ENCODE results near the gene NTN1. TPM values are rescaled to one million over a fixed set of nuclear protein-coding genes. Genes with fewer than 3 reads are reported as not detected.

NTN1 gene
- total RNA-seq, 1 experiment from 2014 or later, result 4.2 TPM

- Histone ChIP-seq H3K9me3 (ENCODE audit: control insufficient read depth in 1 of 2, insufficient read depth in 1 of 2, low read depth in 1 of 2, low read length in 2 of 2) (no peaks in the 10 kb centered on the region), H3K9me2 (ENCODE audit: insufficient read depth) (no peaks in the 10 kb centered on the region), H2AFZ (ENCODE audit: low read depth, low read length, poor library complexity, severe bottlenecking) (no peak overlapping the region), H3K79me2 (ENCODE audit: insufficient read depth, low read length) (no peaks in the 10 kb centered on the region), H3K36me3 (ENCODE audit: control insufficient read depth in 1 of 2, insufficient read depth in 2 of 2, low read length in 2 of 2) (no peaks in the 10 kb centered on the region), H3K9ac (ENCODE audit: low read length) (no peak overlapping the region), H3K4me2 (ENCODE audit: low read length) (no peak overlapping the region), H3K27ac (ENCODE audit: low read depth, low read length) (no peak overlapping the region), H4K20me1 (ENCODE audit: insufficient read depth) (no peaks in the 10 kb centered on the region), H3K27me3 (ENCODE audit: insufficient read depth, low read length) (no peaks in the 10 kb centered on the region), H3K4me3 (replicated peaks in 1 of 2; ENCODE audit: low read depth in 1 of 2, low read length in 2 of 2) (no peak overlapping the region), H3K4me1 (ENCODE audit: control insufficient read depth in 1 of 2, insufficient read depth in 2 of 2, low read length in 2 of 2) (peaks cover 13 to 16% of the 10 kb centered on the region in 2 experiments)
- ChIA-PET CTCF (no interaction called here), POLR2A (no interaction called here), RAD21 (ENCODE audit: low non-redundant PET in 1 of 2, low total read pairs in 2 of 2, uncharacterized antibody in 2 of 2, unreplicated experiment in 2 of 2) (no interaction called here)
- ATAC-seq, result no peak
- TF ChIP-seq SIN3A (IDR thresholded peaks at IDR 0.05; ENCODE audit: low read depth), result no peak
- TF ChIP-seq POLR2AphosphoS5 (IDR thresholded peaks at IDR 0.05; ENCODE audit: low read depth, low read length), result no peak
- TF ChIP-seq ZNF274 (IDR thresholded peaks at IDR 0.05; ENCODE audit: low read depth, low read length), result no peak
- TF ChIP-seq CBX3 (IDR thresholded peaks at IDR 0.05; ENCODE audit: low read depth), result no peak
- TF ChIP-seq ATF3 (IDR thresholded peaks at IDR 0.05), result no peak
- TF ChIP-seq REST (IDR thresholded peaks at IDR 0.05; ENCODE audit: low read depth), result no peak
- no peak for TF ChIP-seq FOSL1 (IDR thresholded peaks at IDR 0.05; ENCODE audit: low read depth)
- TF ChIP-seq EZH2 (IDR thresholded peaks at IDR 0.05), result no peak
- no peak for TF ChIP-seq TCF7L2 (IDR thresholded peaks at IDR 0.05; ENCODE audit: borderline replicate concordance, extremely low read depth, insufficient read depth, insufficient read length)
- DNase-seq (ENCODE audit: low read depth, low spot score), result no peak
- intact Hi-C loops (cut with micrococcal nuclease), result no loop called here
- BruUV-seq (replicated peaks), result no TSS peak
These were observed 215.2 kb downstream of the NTN1 start for GRCh38 chr17:9236286-9237052.

Measured in HCT116 (cell line).